Endothelial cell (in vitro differentiated cells): ENCODE measurements around the gene KCNJ6. TPM values are rescaled to one million over a fixed set of nuclear protein-coding genes. Genes with fewer than 3 reads are reported as not detected.

Source experiments
- DNase-seq: peaks from one replicate; pipeline ENCODE4 v3.0.0; 2021; ENCODE audit warnings: low spot score
- H3K27ac Mint-ChIP-seq: one replicate; pipeline ENCODE4 v1.8.0; 2021; ENCODE audit warnings: mixed read lengths, inconsistent platforms; ENCODE audit not compliant: unreplicated experiment
- H3K27me3 Mint-ChIP-seq: one replicate; pipeline ENCODE4 v1.8.0; 2021; ENCODE audit warnings: mild to moderate bottlenecking, moderate library complexity, mixed read lengths, inconsistent platforms; ENCODE audit not compliant: unreplicated experiment
- H3K36me3 Mint-ChIP-seq: one replicate; pipeline ENCODE4 v1.8.0; 2021; ENCODE audit warnings: mild to moderate bottlenecking, low read depth, mixed read lengths, inconsistent platforms; ENCODE audit not compliant: unreplicated experiment
- H3K4me1 Mint-ChIP-seq: one replicate; pipeline ENCODE4 v1.8.0; 2021; ENCODE audit warnings: mild to moderate bottlenecking, mixed read lengths, inconsistent platforms; ENCODE audit not compliant: unreplicated experiment
- H3K4me3 Mint-ChIP-seq: one replicate; pipeline ENCODE4 v1.8.0; 2021; ENCODE audit warnings: mild to moderate bottlenecking, mixed read lengths, inconsistent platforms; ENCODE audit not compliant: unreplicated experiment
- H3K9me3 Mint-ChIP-seq: one replicate; pipeline ENCODE4 v1.8.0; 2021; ENCODE audit warnings: mixed read lengths, inconsistent platforms; ENCODE audit not compliant: unreplicated experiment
- CTCF ChIP-seq: fragments of 200-600 bp; sonication (generic); IDR thresholded peaks from one replicate; pipeline ENCODE4 v1.5.0; 2021; ENCODE audit warnings: antibody characterized with exemption; ENCODE audit not compliant: unreplicated experiment
- total RNA-seq: library from RNA; stranded (reverse); fragmentation: NEBNext Ultra II Directional; extraction: Animal tissue kit (Norgen Biotek cat#: 25700); gene quantifications from one replicate; pipeline ENCODE4 v1.2.1, GENCODE V29; 2021; ENCODE audit not compliant: unreplicated experiment

KCNJ6 gene
- total RNA-seq, 1 donor from 2014 or later, result 0.41 TPM

DNA sequence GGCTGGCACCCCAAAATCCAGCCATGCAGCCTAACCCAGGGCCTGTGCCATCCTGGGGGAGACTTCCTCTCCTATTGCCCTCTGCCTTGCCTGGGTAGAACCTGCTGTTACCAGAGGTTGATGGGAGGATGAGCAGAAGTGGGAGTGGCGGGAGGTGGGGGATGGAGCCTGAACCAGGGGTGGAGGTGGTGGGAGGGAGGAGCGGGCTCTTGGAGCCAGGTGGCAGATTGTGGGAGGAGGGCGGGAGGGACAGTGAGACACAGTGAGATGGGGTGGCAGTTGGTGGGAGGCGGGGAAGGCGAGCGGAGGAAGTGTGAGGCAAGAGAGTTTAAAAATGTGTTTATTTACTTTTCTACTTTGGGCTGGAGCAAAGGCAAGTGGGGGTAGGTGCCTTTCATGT is 87.3 kb downstream of the KCNJ6 start:
- H3K4me3 Mint-ChIP-seq, result no peak overlapping the region
- H3K4me1 Mint-ChIP-seq, result no peaks in the 10 kb centered on the region
- peaks cover 5% of the 10 kb centered on the region for H3K27me3 Mint-ChIP-seq
- H3K27ac Mint-ChIP-seq, result no peak overlapping the region
- H3K36me3 Mint-ChIP-seq, result no peaks in the 10 kb centered on the region
- DNase-seq, result no peak
- no peaks in the 10 kb centered on the region for H3K9me3 Mint-ChIP-seq
- TF ChIP-seq CTCF, result no peak

GRCh38 chr21:37828556-37828955 is 87.7 kb downstream of the KCNJ6 start:
- no peak for DNase-seq
- Mint-ChIP-seq H3K36me3 (no peaks in the 10 kb centered on the region), H3K27me3 (peaks cover 5% of the 10 kb centered on the region), H3K4me3 (no peak overlapping the region), H3K27ac (no peak overlapping the region), H3K9me3 (no peaks in the 10 kb centered on the region), H3K4me1 (no peaks in the 10 kb centered on the region)
- no peak for TF ChIP-seq CTCF

- DNase-seq, result no peak
- Mint-ChIP-seq H3K36me3 (no peaks in the 10 kb centered on the region), H3K27ac (no peak overlapping the region), H3K27me3 (peaks cover 5% of the 10 kb centered on the region), H3K9me3 (no peaks in the 10 kb centered on the region), H3K4me1 (no peaks in the 10 kb centered on the region), H3K4me3 (no peak overlapping the region)
- no peak for TF ChIP-seq CTCF
Observed at GRCh38 chr21:37827913-37828312, 88.3 kb downstream of the KCNJ6 start.

- peaks cover 7% of the 10 kb centered on the region for H3K27me3 Mint-ChIP-seq
- H3K27ac Mint-ChIP-seq, result no peak overlapping the region
- H3K4me3 Mint-ChIP-seq, result no peak overlapping the region
- no peak for TF ChIP-seq CTCF
- H3K4me1 Mint-ChIP-seq, result peaks cover 9% of the 10 kb centered on the region
- H3K36me3 Mint-ChIP-seq, result no peaks in the 10 kb centered on the region
- H3K9me3 Mint-ChIP-seq, result no peaks in the 10 kb centered on the region
- no peak for DNase-seq
Observed at GRCh38 chr21:37821786-37822450, 94.3 kb downstream of the KCNJ6 start.

GRCh38 chr21:37821092-37821491 is 95.2 kb downstream of the KCNJ6 start:
- Mint-ChIP-seq H3K4me3 (no peak overlapping the region), H3K36me3 (no peaks in the 10 kb centered on the region), H3K27me3 (peaks cover 7% of the 10 kb centered on the region), H3K9me3 (no peaks in the 10 kb centered on the region), H3K27ac (no peak overlapping the region), H3K4me1 (peaks cover 9% of the 10 kb centered on the region)
- no peak for TF ChIP-seq CTCF
- DNase-seq, result no peak
